ENCODE data around the gene TIGD6. TPM values are rescaled to one million over a fixed set of nuclear protein-coding genes. Genes with fewer than 3 reads are reported as not detected.

Gene TIGD6
- total RNA-seq = 1 to 10 TPM; 5.8 to 6.8 TPM
- 1 to 10 TPM; 1.3 TPM for polyA plus RNA-seq

GRCh38 chr5:150000256-150000989 is at the start of gene TIGD6, which contains the start of gene HMGXB3:
Gene TIGD6, minus strand, starts transcription at chr5:150000654. Its CDS starts 4,306 bp downstream, at chr5:149996348.
Gene HMGXB3, plus strand, starts transcription at chr5:150000739. Its CDS starts 4,114 bp downstream, at chr5:150004853.
- H3K27me3 Mint-ChIP-seq = no peaks in the 10 kb centered on the region
- H3K4me3 Mint-ChIP-seq = peak within 1 kb of the TSS; percentile 94 to 99 (median 97)
- Histone ChIP-seq H3K27me3 (ENCODE audit: insufficient read depth, low read length) (no peaks in the 10 kb centered on the region), H3K9me3 (ENCODE audit: control insufficient read depth in 1 of 2, low read length in 2 of 2) (no peaks in the 10 kb centered on the region), H3K4me1 (ENCODE audit: insufficient read depth, low read length) (peaks cover 28% of the 10 kb centered on the region), H3K36me3 (ENCODE audit: insufficient read depth, low read length) (peaks cover 9% of the 10 kb centered on the region), H3K27ac (ENCODE audit: low read depth, low read length) (peak within 1 kb of the TSS; percentile 80), H3K4me3 (ENCODE audit: low read length in 2 of 2) (peak within 1 kb of the TSS; percentile 85 to 86)
- H3K27ac Mint-ChIP-seq = peak within 1 kb of the TSS; percentile 81 to 99 (median 97)
- CTCF ChIA-PET (ENCODE audit: partially characterized antibody) = interaction anchor here (1.0 to 3.2 kb wide), 5 partner anchors 9 to 166 kb away, joined by 3 to 16 read pairs (median 5); partner anchors contain the start of gene SLC26A2
- DNase-seq = peak; percentile 75 to 84 (median 79)
- H3K36me3 Mint-ChIP-seq = peaks cover 21 to 27% of the 10 kb centered on the region in 2 donors
- POLR2A ChIA-PET (ENCODE audit: partially characterized antibody) = interaction anchor here (0.6 to 3.2 kb wide), 16 partner anchors 8 to 1771 kb away, joined by 3 to 35 read pairs (median 3); partner anchors contain the start of genes CSNK1A1, G3BP1, RBM22 and SLC26A2
- intact Hi-C loops (cut with micrococcal nuclease) = loop anchor here (1.0 to 10.0 kb wide), 4 partner anchors 40 to 646 kb away; partner anchors contain the start of genes CSNK1A1, PCYOX1L, SLC26A2 and TCOF1
- H3K9me3 Mint-ChIP-seq = no peaks in the 10 kb centered on the region
- peaks cover 34 to 50% (median 44%) of the 10 kb centered on the region in 4 donors for H3K4me1 Mint-ChIP-seq

- Histone ChIP-seq H3K27ac (ENCODE audit: low read depth, low read length) (no peak overlapping the region), H3K4me1 (ENCODE audit: insufficient read depth, low read length) (peaks cover 11% of the 10 kb centered on the region), H3K36me3 (ENCODE audit: insufficient read depth, low read length) (peaks cover 91% of the 10 kb centered on the region), H3K27me3 (ENCODE audit: insufficient read depth, low read length) (no peaks in the 10 kb centered on the region), H3K4me3 (ENCODE audit: low read length in 2 of 2) (no peak overlapping the region), H3K9me3 (ENCODE audit: control insufficient read depth in 1 of 2, low read length in 2 of 2) (no peaks in the 10 kb centered on the region)
- CTCF ChIA-PET (ENCODE audit: partially characterized antibody) = no interaction called here
- peaks cover 61 to 94% of the 10 kb centered on the region in 2 donors for H3K36me3 Mint-ChIP-seq
- intact Hi-C loops (cut with micrococcal nuclease) = no loop called here
- POLR2A ChIA-PET (ENCODE audit: partially characterized antibody) = no interaction called here
- H3K27ac Mint-ChIP-seq = peak overlapping the region in 1 of 7 donors; percentile 34
- no peak overlapping the region for H3K4me3 Mint-ChIP-seq
- H3K9me3 Mint-ChIP-seq = peaks cover 0 to 2% (median 0%) of the 10 kb centered on the region in 8 donors
- DNase-seq = peak in 2 of 5 donors; percentile 5 to 18
- H3K4me1 Mint-ChIP-seq = peaks cover 4 to 25% (median 7%) of the 10 kb centered on the region in 4 donors
- no peaks in the 10 kb centered on the region for H3K27me3 Mint-ChIP-seq
Measured at GRCh38 chr5:150046031-150046430, 45.6 kb upstream of the TIGD6 start.

- H3K27me3 Mint-ChIP-seq = no peaks in the 10 kb centered on the region
- POLR2A ChIA-PET (ENCODE audit: partially characterized antibody) = no interaction called here
- CTCF ChIA-PET (ENCODE audit: partially characterized antibody) = no interaction called here
Measured at GRCh38 chr5:150045549-150045948, 45.1 kb upstream of the TIGD6 start.

GRCh38 chr5:150044712-150045111 is 44.3 kb upstream of the TIGD6 start:
- intact Hi-C loops (cut with micrococcal nuclease) = no loop called here
- H3K27me3 ChIP-seq (ENCODE audit: insufficient read depth, low read length) = no peaks in the 10 kb centered on the region
- peaks cover 11% of the 10 kb centered on the region for H3K4me1 ChIP-seq (ENCODE audit: insufficient read depth, low read length)
- no peak overlapping the region for H3K4me3 ChIP-seq (ENCODE audit: low read length in 2 of 2)
- peak overlapping the region in 3 of 7 donors; percentile 6 to 50 (median 13) for H3K27ac Mint-ChIP-seq
- H3K27ac ChIP-seq (ENCODE audit: low read depth, low read length) = no peak overlapping the region
- peaks cover 65 to 93% of the 10 kb centered on the region in 2 donors for H3K36me3 Mint-ChIP-seq
- no peaks in the 10 kb centered on the region for H3K27me3 Mint-ChIP-seq
- ChIA-PET CTCF (ENCODE audit: partially characterized antibody) (no interaction called here), POLR2A (ENCODE audit: partially characterized antibody) (no interaction called here)
- no peak overlapping the region for H3K4me3 Mint-ChIP-seq
- peaks cover 86% of the 10 kb centered on the region for H3K36me3 ChIP-seq (ENCODE audit: insufficient read depth, low read length)
- H3K9me3 ChIP-seq (ENCODE audit: control insufficient read depth in 1 of 2, low read length in 2 of 2) = no peaks in the 10 kb centered on the region
- H3K4me1 Mint-ChIP-seq = peaks cover 4 to 25% (median 7%) of the 10 kb centered on the region in 4 donors
- H3K9me3 Mint-ChIP-seq = peaks cover 0 to 2% (median 0%) of the 10 kb centered on the region in 8 donors
- DNase-seq = no peak

More at GRCh38 chr5:150045549-150045948, 45.1 kb upstream of the TIGD6 start:
- intact Hi-C loops (cut with micrococcal nuclease) = no loop called here
- peaks cover 11% of the 10 kb centered on the region for H3K4me1 ChIP-seq (ENCODE audit: insufficient read depth, low read length)
- no peaks in the 10 kb centered on the region for H3K9me3 ChIP-seq (ENCODE audit: control insufficient read depth in 1 of 2, low read length in 2 of 2)
- no peaks in the 10 kb centered on the region for H3K27me3 ChIP-seq (ENCODE audit: insufficient read depth, low read length)
- DNase-seq = no peak
- no peak overlapping the region for H3K4me3 Mint-ChIP-seq
- H3K4me3 ChIP-seq (ENCODE audit: low read length in 2 of 2) = no peak overlapping the region
- H3K4me1 Mint-ChIP-seq = peaks cover 4 to 25% (median 7%) of the 10 kb centered on the region in 4 donors
- H3K36me3 Mint-ChIP-seq = peaks cover 61 to 94% of the 10 kb centered on the region in 2 donors
- no peak overlapping the region for H3K27ac ChIP-seq (ENCODE audit: low read depth, low read length)
- peaks cover 0 to 2% (median 0%) of the 10 kb centered on the region in 8 donors for H3K9me3 Mint-ChIP-seq
- H3K36me3 ChIP-seq (ENCODE audit: insufficient read depth, low read length) = peaks cover 91% of the 10 kb centered on the region
- H3K27ac Mint-ChIP-seq = peak overlapping the region in 2 of 7 donors; percentile 15 to 34

GRCh38 chr5:150044329-150044681 is 43.9 kb upstream of the TIGD6 start:
- ChIA-PET POLR2A (ENCODE audit: partially characterized antibody) (no interaction called here), CTCF (ENCODE audit: partially characterized antibody) (no interaction called here)
- Mint-ChIP-seq H3K27ac (peak overlapping the region in 3 of 7 donors; percentile 17 to 50 (median 42)), H3K4me1 (peaks cover 4 to 25% (median 7%) of the 10 kb centered on the region in 4 donors), H3K9me3 (peaks cover 0 to 2% (median 0%) of the 10 kb centered on the region in 8 donors), H3K4me3 (no peak overlapping the region), H3K36me3 (peaks cover 64 to 92% of the 10 kb centered on the region in 2 donors), H3K27me3 (no peaks in the 10 kb centered on the region)
- Histone ChIP-seq H3K27me3 (ENCODE audit: insufficient read depth, low read length) (no peaks in the 10 kb centered on the region), H3K4me3 (ENCODE audit: low read length in 2 of 2) (no peak overlapping the region), H3K9me3 (ENCODE audit: control insufficient read depth in 1 of 2, low read length in 2 of 2) (no peaks in the 10 kb centered on the region), H3K36me3 (ENCODE audit: insufficient read depth, low read length) (peaks cover 82% of the 10 kb centered on the region), H3K27ac (ENCODE audit: low read depth, low read length) (no peak overlapping the region), H3K4me1 (ENCODE audit: insufficient read depth, low read length) (peaks cover 11% of the 10 kb centered on the region)
- intact Hi-C loops (cut with micrococcal nuclease) = no loop called here
- DNase-seq = no peak

- Histone ChIP-seq H3K27me3 (ENCODE audit: insufficient read depth, low read length) (no peaks in the 10 kb centered on the region), H3K4me1 (ENCODE audit: insufficient read depth, low read length) (peaks cover 11% of the 10 kb centered on the region), H3K36me3 (ENCODE audit: insufficient read depth, low read length) (peaks cover 78% of the 10 kb centered on the region), H3K4me3 (ENCODE audit: low read length in 2 of 2) (no peak overlapping the region), H3K27ac (ENCODE audit: low read depth, low read length) (no peak overlapping the region), H3K9me3 (ENCODE audit: control insufficient read depth in 1 of 2, low read length in 2 of 2) (no peaks in the 10 kb centered on the region)
- Mint-ChIP-seq H3K27ac (peak overlapping the region in 5 of 7 donors; percentile 10 to 81 (median 61)), H3K27me3 (no peaks in the 10 kb centered on the region), H3K9me3 (peaks cover 0 to 2% (median 0%) of the 10 kb centered on the region in 8 donors), H3K4me1 (peaks cover 4 to 25% (median 7%) of the 10 kb centered on the region in 4 donors), H3K36me3 (peaks cover 59 to 91% of the 10 kb centered on the region in 2 donors), H3K4me3 (no peak overlapping the region)
- POLR2A ChIA-PET (ENCODE audit: partially characterized antibody) = no interaction called here
- intact Hi-C loops (cut with micrococcal nuclease) = no loop called here
- CTCF ChIA-PET (ENCODE audit: partially characterized antibody) = no interaction called here
- DNase-seq = no peak
Measured at GRCh38 chr5:150043657-150044328, 43.3 kb upstream of the TIGD6 start.

GRCh38 chr5:150042459-150042858 is 42.0 kb upstream of the TIGD6 start:
- Mint-ChIP-seq H3K9me3 (peaks cover 0 to 2% (median 0%) of the 10 kb centered on the region in 8 donors), H3K4me1 (peaks cover 5 to 25% (median 8%) of the 10 kb centered on the region in 4 donors), H3K27ac (peak overlapping the region in 2 of 7 donors; percentile 24 to 33), H3K27me3 (no peaks in the 10 kb centered on the region), H3K4me3 (no peak overlapping the region), H3K36me3 (peaks cover 65 to 91% of the 10 kb centered on the region in 2 donors)
- ChIA-PET CTCF (ENCODE audit: partially characterized antibody) (interaction anchor here (0.6 to 1.2 kb wide), 2 partner anchors 13 to 46 kb away, joined by 3 read pairs; no protein-coding TSS in a partner anchor), POLR2A (ENCODE audit: partially characterized antibody) (no interaction called here)
- intact Hi-C loops (cut with micrococcal nuclease) = no loop called here
- Histone ChIP-seq H3K27me3 (ENCODE audit: insufficient read depth, low read length) (no peaks in the 10 kb centered on the region), H3K9me3 (ENCODE audit: control insufficient read depth in 1 of 2, low read length in 2 of 2) (no peaks in the 10 kb centered on the region), H3K4me1 (ENCODE audit: insufficient read depth, low read length) (peaks cover 11% of the 10 kb centered on the region), H3K4me3 (ENCODE audit: low read length in 2 of 2) (no peak overlapping the region), H3K27ac (ENCODE audit: low read depth, low read length) (no peak overlapping the region), H3K36me3 (ENCODE audit: insufficient read depth, low read length) (peaks cover 70% of the 10 kb centered on the region)
- DNase-seq = no peak
